KOPT-K1 (cell line): ENCODE results near the gene RAB11FIP3.

Experiments
- H3K27ac ChIP-seq: fragments of 200-600 bp; sonication (generic); 2 replicates; pipeline ENCODE4 v1.5.1; 2016; ENCODE audit warnings: antibody characterized with exemption, mild to moderate bottlenecking, low read depth, low read length; ENCODE audit not compliant: poor library complexity, severe bottlenecking
- H3K36me3 ChIP-seq: fragments of 200-600 bp; sonication (generic); 2 replicates; pipeline ENCODE4 v1.5.1; 2017; ENCODE audit warnings: antibody characterized with exemption, mild to moderate bottlenecking, low read length, moderate library complexity; ENCODE audit not compliant: insufficient read depth
- H3K9me3 ChIP-seq: fragments of 200-600 bp; sonication (generic); 2 replicates; pipeline ENCODE4 v1.5.1; 2017; ENCODE audit warnings: antibody characterized with exemption, low read length, mild to moderate bottlenecking; ENCODE audit not compliant: insufficient read depth, poor library complexity, severe bottlenecking

The RAB11FIP3 gene

DNA sequence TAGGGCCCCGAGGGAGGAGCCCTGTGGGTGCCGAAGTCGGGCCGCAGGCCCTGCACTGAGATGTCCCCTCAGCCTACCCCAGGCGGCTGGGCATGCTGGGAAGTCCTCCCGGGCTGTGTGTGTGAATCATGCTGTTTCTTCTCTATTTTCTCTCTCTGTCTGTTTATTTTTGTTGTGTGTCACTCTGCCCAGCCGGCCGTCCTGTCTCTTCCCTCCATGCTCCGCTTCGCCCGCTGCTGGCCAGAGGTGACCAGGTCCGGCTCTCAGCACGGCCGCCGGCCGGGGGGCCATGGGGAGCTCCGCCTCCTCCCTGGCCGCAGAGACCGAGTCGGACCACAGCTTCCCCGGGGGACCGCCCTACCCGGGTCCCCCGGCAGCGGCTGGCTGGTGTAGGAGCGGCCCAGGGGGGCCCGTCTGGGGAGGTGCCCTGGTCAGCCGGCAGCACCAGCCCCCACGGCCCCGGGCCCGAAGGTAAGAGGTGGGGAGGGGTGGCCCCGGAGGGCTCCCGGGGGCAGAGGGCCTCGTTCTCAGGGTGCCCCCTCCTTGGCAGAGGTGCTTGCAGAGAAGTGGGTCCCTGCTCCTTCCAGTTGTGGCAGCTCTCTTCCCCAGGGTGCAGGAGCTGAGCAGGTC, 114.6 kb downstream of the RAB11FIP3 start:
- Histone ChIP-seq H3K9me3 (no peaks in the 10 kb centered on the region), H3K27ac (no peak overlapping the region), H3K36me3 (peaks cover 22% of the 10 kb centered on the region; the same call in 1 of the 2 replicates)

DNA sequence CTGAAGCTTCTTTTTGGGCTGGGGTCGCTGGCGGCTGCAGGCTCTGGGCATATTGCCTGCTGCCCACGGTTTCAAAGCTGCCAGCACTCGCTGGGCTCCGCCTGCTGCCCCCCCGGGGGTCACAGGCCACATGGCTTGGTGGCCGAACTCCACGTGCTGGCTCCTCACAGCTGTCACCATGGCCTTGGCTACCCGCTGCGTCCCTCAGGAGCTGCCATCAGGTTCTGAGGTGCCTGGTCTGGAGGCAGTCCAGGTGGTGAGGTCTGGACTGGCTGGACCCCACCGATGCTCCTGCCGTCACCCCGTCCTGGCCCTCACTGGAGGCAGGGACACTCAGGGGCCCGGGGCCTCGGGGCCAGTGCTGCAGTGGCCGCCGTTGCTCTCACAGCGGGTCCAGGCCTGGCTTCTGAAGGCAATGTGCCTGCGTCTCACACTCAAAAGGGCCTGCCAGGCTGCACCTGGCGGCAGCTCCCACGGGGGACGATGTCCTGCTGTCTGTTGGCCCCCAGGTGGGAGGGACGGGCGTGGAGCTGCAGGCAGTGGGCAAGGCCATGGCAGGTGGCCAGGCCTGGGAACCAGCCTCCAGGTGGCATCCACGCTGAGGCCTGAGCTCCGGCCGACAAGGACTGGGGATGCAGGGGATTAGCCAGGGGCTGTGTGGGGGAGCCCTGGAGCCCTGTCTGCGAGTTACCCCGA, 115.3 kb downstream of the RAB11FIP3 start:
- Histone ChIP-seq H3K9me3 (no peaks in the 10 kb centered on the region), H3K36me3 (peaks cover 22% of the 10 kb centered on the region; the same call in 1 of the 2 replicates), H3K27ac (no peak overlapping the region)

DNA sequence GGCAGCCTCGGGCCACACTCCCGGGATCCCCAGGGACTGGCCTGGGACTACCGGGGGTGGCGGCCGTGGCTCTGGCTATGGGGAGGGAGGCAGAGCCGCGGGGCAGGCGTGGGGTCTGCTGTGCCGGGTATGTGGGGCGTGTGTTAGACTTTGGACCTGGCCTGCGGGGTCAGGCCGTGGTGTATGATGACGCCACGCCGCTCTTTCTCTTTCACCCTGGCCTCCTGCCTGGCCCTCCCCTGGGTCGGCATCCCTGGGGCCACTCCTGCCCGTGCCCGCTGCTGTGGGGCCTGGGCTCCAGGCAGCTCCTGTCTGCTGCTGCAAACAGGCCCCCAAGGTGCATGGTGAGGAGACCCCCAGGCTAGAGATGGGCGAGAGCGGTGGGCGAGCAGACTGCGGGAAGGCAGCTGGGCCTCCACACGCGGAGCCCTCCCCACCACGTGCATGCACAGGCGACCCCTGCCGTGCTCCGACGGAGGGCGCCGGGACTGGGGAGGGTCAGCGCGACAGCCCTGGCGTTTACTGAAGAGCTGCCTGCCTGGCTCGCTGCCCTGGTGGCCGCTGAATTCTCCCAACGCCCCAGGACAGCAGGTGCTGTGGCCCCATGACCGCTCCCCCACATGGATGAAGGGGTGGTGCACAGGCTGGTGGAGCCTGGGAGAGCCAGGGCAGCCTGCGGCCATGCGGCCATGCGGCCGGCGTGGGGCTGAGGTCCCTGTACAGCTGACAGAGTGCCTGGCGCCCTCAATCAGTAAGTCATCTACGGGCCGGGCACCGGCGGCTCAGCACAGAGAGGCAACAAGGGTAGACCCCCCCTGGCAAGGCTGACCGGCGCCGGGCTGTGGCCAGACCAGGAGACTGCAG, 118.1 kb downstream of the RAB11FIP3 start:
- no peaks in the 10 kb centered on the region for H3K9me3 ChIP-seq
- no peak overlapping the region for H3K27ac ChIP-seq
- H3K36me3 ChIP-seq = peaks cover 9% of the 10 kb centered on the region; the same call in 1 of the 2 replicates

DNA sequence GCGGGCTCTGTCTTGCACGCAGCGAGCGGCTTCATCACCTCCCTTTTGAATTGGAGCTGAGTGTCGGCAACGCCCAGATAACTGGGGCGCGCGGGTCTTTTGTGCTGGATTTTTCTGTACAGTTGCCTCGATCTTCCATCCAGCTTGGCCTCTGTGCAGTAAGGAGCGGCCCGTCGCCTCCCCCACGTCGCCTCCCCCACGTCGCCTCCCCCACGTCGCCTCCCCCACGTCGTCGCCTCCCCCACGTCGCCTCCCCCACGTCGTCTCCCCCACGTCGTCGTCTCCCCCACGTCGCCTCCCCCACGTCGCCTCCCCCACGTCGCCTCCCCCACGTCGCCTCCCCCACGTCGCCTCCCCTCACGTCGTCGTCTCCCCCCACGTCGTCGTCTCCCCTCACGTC, 119.1 kb downstream of the RAB11FIP3 start:
- H3K36me3 ChIP-seq = peaks cover 13% of the 10 kb centered on the region; the same call in 1 of the 2 replicates
- H3K27ac ChIP-seq = no peak overlapping the region
- H3K9me3 ChIP-seq = no peaks in the 10 kb centered on the region

DNA sequence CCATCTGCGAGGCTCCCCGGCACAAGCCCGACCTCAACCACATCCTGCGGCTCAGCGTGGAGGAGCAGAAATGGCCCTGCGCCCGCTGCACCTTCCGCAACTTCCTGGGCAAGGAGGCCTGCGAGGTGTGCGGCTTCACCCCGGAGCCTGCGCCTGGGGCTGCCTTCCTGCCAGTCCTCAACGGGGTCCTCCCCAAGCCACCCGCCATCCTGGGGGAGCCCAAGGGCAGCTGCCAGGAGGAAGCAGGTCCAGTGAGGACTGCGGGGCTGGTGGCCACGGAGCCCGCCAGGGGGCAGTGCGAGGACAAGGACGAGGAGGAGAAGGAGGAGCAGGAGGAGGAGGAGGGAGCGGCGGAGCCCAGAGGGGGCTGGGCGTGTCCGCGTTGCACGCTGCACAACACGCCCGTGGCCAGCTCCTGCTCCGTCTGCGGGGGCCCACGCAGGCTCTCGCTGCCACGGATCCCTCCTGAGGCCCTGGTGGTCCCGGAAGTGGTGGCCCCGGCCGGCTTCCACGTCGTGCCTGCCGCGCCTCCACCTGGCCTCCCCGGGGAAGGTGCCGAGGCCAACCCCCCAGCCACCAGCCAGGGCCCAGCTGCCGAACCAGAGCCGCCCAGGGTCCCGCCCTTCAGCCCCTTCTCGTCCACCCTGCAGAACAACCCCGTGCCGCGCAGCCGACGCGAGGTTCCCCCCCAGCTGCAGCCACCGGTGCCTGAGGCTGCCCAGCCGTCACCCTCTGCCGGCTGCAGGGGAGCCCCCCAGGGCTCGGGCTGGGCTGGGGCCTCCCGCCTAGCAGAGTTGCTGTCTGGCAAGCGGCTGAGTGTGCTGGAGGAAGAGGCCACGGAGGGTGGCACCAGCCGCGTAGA, 121.7 kb downstream of the RAB11FIP3 start:
- no peak overlapping the region for H3K27ac ChIP-seq
- H3K36me3 ChIP-seq = peaks cover 24% of the 10 kb centered on the region; the same call in 1 of the 2 replicates
- no peaks in the 10 kb centered on the region for H3K9me3 ChIP-seq

DNA sequence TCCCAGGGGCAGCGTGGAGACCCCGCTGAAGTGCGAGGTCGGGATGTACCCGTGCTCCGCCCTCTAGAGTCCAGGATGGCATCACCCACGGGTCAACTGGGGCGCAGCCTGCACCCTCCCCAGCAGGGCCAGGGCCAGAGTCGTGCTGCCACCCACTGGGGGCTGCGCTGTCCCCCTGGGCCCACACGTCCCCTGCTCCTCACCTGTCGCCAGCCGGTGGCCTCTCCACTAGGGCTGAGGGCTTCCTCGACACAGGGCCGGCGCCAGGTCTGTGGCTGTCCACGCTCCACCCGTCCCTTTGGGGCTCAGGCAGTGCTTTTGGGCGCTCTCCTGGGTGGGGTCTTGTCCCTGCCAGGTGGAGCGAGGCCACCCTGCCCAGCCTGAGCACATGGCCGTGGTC, 123.1 kb downstream of the RAB11FIP3 start:
- H3K36me3 ChIP-seq = peaks cover 25% of the 10 kb centered on the region; the same call in 1 of the 2 replicates
- H3K27ac ChIP-seq = no peak overlapping the region
- no peaks in the 10 kb centered on the region for H3K9me3 ChIP-seq

DNA sequence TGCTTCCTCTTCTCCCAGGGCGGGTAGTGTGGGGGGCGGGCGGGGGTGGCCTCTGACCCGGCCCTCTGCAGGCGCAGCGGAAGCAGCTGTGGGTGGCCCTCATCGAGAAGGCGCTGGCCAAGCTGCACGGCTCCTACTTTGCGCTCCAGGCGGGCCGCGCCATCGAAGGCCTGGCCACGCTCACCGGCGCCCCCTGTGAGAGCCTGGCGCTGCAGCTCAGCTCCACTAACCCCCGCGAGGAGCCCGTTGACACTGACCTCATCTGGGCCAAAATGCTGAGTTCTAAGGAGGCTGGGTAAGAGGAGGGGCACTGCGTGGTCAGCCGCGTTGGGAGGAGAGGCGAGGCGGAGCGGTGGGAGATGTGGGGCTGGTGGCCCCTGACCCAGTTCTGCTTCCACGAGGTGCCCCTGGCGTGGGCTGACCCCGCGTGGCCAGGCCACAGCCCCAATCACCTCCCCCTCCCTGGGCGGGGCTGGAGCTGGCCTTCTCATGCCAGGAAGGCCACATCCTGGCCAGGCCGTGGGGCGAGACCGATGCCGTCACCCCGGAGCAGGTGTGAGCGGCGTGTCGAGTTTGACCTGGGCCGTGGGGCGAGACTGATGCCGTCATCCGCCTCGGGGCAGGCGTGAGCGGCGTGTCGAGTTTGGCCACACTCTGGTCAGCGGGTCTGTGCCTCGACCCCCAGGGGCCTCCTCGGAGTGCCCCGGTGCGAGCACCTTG, 124.3 kb downstream of the RAB11FIP3 start:
- no peaks in the 10 kb centered on the region for H3K9me3 ChIP-seq
- peaks cover 25% of the 10 kb centered on the region; the same call in 1 of the 2 replicates for H3K36me3 ChIP-seq
- H3K27ac ChIP-seq = no peak overlapping the region

DNA sequence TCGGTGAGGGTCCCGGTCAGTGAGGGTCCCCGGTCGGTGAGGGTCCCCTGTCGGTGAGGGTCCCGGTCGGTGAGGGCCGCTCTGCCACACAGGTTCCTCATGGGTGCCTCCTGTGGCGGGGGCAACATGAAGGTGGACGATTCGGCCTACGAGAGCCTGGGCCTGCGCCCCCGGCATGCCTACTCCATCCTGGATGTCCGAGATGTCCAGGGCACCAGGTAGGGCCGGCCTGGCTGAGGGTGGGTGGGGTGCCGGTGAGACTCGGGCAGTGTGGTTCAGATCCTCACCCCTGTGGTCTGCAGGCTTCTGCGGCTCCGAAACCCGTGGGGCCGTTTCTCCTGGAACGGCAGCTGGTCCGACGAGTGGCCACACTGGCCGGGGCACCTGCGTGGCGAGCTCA, 125.8 kb downstream of the RAB11FIP3 start:
- no peaks in the 10 kb centered on the region for H3K9me3 ChIP-seq
- peaks cover 25% of the 10 kb centered on the region; the same call in 1 of the 2 replicates for H3K36me3 ChIP-seq
- no peak overlapping the region for H3K27ac ChIP-seq

DNA sequence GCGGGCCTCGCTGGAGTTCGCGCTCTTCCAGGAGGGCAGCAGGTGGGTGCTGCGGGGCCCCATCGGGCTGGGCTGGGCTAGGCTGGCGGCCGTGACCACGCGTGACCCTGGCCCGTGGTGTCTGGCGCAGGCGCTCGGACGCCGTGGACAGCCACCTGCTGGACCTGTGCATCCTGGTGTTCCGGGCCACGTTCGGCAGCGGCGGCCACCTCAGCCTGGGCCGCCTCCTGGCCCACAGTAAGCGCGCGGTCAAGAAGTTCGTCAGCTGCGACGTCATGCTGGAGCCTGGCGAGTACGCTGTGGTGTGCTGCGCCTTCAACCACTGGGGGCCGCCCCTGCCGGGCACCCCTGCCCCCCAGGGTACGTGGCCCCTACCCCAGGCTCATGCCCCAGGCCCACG, 126.7 kb downstream of the RAB11FIP3 start:
- H3K36me3 ChIP-seq = peaks cover 25% of the 10 kb centered on the region; the same call in 1 of the 2 replicates
- H3K27ac ChIP-seq = no peak overlapping the region
- no peaks in the 10 kb centered on the region for H3K9me3 ChIP-seq

DNA sequence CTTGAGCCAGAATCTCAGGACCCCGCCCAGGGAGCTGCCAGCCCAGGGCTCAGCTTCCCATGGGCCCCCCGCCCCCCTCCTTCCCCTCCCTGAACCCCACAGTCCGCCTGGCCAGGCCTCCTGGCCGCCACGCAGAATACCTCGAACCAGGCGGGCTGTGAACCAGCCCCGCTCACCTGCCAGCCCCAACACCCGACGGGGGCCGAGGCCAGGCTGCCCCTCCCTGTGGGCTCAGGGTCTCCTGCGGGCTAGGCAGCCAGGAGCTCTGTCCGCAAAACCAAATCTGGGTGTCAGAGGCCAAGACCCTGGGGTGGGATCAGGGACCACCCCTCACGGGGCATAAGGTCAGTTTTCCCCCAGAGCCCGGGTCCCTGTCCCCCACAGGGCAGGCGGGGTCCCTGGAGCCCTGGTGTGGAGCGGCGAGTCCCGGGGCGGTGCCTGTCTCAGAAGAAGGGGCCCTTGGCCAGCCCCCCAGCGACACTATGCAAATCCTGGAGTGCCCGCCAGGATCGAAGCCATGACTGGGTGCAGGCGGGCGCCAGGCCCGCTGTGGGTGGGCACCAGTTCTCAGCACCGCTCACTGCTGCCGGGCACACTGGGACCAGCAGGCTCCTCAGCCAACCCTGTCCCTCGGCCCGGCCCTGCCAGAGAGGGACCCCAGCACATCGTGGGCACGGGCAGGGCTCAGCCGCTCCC, 128.3 kb downstream of the RAB11FIP3 start:
- peaks cover 14% of the 10 kb centered on the region; the same call in 1 of the 2 replicates for H3K36me3 ChIP-seq
- H3K27ac ChIP-seq = no peak overlapping the region
- H3K9me3 ChIP-seq = no peaks in the 10 kb centered on the region

DNA sequence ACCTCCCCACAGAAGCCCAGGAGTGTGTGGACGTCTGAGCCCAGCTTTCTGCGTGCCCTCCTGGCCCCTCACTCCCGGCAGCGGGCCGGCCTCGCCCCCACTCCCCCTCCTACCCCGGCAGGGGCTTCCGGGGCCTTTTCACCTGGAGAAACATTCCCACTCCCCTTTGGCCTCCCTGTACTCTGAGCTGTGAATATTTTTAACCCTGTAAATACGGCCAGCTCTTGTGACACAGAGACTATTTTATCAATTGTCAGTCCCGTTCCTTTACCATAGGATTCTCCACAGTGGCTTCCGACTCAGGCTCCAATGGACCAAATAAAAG, 128.8 kb downstream of the RAB11FIP3 start:
- Histone ChIP-seq H3K27ac (no peak overlapping the region), H3K9me3 (no peaks in the 10 kb centered on the region), H3K36me3 (peaks cover 12% of the 10 kb centered on the region; the same call in 1 of the 2 replicates)

DNA sequence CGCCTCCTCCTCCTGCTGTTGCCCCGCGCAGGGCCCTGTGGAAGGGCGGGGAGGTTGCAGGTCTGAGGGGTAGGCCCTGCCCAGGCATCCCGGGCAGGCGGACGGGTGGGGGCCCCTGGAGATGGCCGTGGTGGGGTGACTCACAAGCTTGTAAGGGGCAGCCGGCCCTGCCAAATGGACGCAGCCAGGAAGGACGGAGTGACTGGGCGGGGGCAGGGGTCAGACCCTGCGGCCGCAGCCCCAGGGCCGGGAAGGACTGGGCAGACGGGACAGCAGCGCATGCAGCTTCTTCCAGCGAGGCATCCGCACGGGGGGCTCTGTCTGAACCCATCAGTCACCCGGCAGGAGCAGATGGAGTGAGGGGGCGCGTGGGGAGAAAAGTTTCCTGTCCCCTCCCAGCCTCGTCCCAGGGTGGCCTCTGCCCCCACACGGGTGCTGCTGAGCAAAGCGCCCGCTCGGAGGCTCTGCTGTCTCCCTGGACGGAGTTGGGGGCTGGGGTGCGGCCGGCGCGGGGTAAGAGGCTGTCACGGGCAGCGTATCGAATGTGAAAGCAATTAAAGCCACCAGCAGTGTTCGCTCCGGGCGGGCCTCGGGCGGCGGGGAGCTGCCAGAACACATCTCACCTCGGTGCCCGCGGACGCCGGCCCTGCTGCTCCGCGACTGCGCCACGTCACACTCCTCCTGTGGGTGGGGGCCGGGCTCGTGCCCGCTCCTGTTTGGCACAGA, 129.4 kb downstream of the RAB11FIP3 start:
- no peaks in the 10 kb centered on the region for H3K9me3 ChIP-seq
- H3K27ac ChIP-seq = no peak overlapping the region
- H3K36me3 ChIP-seq = peaks cover 12% of the 10 kb centered on the region; the same call in 1 of the 2 replicates
